H1 (cell line): ENCODE measurements around the gene PHC2.

ENCODE experiments used
- EZH2 ChIP-seq: fragments of 200-600 bp; sonication (generic); IDR thresholded peaks from 2 replicates; pipeline ENCODE4 v1.7.1; 2012; ENCODE audit warnings: low read depth, mild to moderate bottlenecking, moderate library complexity, low read length, inconsistent platforms; ENCODE audit not compliant: severe bottlenecking
- MAX ChIP-seq: IDR thresholded peaks from 2 replicates; pipeline ENCODE4 v1.6.1; 2012; ENCODE audit warnings: inconsistent platforms
- TF ChIP-seq, protein P1 (sequence below): IDR thresholded peaks from 2 replicates; pipeline ENCODE4 v1.6.1; 2011; ENCODE audit warnings: low read length, improper control_type of control experiment

DNA sequence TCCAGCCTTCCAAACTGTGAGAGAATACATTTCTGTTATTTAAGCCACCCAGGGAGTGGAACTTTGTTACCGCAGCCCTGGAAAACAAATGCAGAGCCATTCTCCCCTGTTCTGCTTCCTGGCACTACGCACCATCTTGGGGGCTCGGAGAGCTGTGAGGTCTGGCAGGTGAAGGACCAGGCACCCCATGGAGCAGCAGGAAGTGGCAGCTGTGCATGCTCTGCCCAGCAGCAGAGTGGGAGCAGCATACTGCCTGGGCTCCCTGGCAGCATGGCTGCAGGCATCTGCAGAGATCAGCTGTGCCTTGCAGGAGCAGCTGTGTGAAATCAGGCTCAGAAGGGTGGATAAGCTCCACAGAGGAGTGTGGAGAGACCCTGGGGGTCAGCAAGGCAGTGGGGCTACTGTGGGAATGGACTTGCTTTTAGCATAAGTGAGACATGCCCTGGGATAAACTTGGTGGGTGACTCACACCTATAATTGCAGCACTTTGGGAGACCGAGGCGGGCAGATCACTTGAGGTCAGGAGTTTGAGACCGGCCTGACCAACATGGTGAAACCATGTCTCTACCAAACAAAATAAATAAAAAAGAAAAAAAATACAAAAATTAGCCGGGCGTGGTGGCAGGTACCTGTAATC is 23.9 kb upstream of the PHC2 start:
- no peak for TF ChIP-seq MAX
- no peak for TF ChIP-seq EZH2
- TF ChIP-seq, protein P1, sequence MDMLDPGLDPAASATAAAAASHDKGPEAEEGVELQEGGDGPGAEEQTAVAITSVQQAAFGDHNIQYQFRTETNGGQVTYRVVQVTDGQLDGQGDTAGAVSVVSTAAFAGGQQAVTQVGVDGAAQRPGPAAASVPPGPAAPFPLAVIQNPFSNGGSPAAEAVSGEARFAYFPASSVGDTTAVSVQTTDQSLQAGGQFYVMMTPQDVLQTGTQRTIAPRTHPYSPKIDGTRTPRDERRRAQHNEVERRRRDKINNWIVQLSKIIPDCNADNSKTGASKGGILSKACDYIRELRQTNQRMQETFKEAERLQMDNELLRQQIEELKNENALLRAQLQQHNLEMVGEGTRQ, result no peak
